ENCODE results near the gene CCDC71L.

The CCDC71L gene

DNA sequence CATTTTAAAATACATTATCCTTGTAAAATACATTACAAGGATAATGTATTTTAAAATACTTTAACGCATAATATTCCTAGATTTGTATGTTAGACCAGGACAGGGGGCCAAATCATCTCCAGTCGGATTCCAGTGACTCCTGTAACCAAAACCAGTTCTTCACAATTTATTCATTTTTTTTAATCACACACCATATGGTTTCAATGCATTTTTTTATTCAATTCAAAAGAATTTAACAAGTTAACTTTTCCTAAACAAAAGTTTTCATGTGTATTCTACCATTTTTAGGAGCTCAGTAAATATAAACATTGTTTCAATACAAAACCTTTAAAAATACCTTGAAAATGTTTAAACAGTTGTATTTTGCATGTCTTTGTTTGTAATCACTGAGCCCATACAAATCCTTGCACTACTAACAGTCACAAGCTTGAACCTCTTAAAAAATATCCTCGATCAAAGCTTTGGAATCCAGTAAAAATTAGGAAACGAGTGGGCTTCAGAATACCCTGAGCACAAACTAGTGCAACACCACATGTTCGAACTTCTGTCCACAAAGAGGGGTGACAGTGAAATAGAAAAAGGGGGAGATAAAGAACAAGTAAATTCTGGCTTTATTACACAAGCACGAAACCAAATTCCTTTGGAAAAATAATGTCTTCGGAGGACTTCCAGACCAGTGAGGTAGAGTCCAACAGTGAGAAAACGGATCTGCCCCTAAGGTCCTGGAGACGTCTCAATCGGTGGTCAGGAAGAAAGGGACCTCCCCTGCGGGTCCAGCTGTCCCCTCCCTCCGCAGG lies 1.6 kb downstream of the CCDC71L start:
- no peak for DNase-seq (ENCODE audit: low spot score)

DNA sequence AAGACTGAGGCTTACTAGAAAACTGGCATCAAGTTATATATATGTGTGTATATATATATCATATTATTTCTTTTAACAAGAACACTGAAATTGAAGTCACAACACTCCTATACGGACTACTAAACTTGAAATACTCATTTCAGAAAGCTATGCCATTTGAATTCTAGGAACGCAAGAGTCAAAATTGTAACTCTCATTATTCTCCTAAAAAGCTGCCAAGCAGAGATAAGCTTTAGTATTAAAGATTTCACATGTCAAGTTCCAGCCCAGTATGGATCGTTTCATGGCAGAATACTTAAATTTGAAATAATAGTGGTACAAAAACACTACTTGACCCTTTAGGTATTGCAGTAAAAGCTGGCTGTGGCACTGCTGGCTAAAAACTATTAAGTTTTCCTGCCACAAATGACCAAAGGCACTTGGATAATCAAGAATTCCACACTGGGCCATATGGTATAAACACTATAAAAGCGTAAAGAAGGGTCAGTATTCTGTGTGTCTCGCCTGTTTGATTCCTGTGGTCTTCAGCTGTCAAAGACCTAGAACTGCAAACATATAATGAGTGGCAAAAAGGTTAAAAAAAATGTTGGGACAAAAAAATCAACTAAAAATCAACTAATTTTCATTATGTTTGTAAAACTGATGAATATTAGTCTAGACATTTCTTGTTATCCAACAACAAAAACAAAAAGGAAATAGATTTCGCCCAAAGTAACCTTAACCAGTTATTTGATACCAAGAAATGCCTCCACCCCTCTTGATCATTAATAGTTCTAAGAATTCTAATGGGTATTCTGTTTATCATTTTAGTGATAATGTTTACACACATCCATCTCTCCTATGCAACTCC lies 2.4 kb downstream of the CCDC71L start:
- DNase-seq (ENCODE audit: low spot score): no peak

DNA sequence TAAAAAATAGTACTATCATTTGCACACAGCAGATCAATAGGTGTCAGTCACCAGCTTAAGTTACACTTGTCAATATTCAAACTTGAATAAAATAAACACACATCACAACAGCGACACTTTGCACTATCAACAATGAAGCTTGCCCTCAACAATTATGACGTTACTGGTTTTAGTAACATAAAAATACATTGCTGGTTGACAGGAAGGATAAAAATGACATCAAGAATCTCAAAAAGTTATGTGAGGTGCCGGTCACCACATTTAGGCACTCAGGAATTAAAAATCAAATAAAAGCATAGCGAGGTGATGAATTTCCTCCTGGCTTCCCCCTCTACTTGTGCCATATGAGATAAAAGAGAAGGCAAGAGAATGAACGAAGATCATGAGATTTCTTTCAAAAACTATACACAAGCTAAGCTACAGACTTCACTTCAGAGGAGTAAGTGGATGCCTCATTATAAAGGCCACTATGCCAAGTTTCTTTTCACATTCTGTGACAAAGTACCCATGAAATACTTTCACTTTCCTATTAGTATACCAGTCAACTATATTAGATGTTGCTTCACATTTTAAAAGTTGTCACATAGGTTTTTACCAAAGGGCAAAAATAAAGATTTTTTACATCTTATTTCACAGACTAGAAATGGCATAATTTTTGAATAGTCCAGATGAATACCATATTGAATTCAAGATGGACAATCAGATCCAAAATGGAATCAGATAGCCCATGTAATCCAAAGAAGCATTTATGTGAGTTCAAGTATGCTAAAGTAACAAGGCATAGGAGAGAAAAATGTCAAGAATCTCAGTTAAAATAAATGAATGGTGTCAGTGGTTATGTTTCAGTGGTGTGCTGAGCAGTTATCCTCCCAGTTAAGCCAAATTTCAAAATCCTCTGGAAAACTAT lies 3.6 kb downstream of the CCDC71L start:
- DNase-seq (ENCODE audit: low spot score): no peak

DNA sequence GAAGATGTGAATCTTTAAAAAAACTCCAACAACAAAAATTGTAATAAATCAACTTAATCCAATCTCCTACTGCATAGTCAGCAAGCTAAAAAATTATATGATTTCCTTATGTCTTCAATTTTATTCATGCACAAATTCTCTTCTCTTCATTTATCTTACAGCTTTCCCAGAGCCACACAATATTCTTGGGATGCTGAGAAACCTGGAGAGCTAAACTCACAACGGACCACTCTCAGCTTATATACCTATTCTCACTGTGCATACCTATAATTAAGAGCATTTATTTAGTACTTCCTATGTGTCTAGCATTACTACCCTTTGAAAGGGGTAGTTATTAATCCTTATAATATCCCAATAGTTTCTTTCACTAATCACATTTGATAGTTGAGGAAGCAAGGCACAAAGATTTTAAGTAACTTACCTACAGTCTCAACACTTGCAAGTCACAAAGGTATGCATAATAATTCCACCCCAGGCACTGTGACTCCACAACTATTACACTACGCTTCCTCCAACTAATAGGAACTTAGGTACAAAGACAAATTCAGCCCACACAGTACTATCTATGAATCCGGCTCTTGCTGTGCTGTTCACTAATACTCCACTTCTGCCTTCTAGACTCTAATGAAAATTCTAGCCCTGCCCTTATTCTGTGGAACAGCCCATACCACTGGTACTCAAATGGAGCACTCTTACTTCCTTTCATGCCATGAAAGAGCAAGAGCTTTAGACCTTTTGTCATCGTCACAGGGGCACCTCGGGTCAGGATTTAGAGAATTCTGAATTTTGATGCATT lies 5.1 kb downstream of the CCDC71L start:
- no peak for DNase-seq (ENCODE audit: low spot score)

DNA sequence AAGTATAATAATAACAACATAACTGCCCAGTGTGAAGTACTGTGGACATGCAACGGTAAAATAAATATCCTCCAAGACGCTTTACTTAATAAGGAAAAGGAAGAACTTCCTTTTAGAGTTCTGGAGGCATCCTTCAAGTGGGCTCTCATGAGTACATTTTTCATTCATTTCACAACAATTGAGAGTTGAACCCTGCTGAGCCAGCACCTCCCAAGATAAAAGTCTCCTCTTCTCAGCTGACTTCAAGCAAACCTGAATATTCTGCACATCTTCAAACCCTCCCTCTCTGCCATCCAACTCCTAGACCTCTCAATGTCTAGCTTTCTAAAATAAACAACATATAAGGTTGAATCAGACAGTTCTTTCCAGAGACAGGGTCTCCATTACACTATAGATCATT lies 7.5 kb downstream of the CCDC71L start:
- no peak for DNase-seq (ENCODE audit: low spot score)

DNA sequence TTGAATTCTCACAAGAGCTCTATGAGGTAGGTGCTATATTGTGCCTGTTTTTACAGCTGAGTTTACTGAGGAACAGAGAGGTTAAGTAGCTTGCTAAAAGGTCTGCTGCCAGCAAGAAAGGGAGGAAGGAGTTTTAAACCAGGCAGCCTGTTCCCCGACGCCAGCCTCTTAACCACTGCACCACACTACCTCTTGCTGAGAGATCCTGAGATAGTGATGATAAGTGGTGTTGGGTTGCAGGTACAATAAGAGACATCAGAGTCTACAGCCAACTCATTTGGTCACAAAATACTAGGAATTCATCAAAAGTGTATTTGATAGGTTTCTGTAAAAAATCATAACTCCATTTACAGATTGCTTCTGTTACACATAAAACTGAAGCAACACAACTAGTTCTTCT lies 8.0 kb downstream of the CCDC71L start:
- DNase-seq (ENCODE audit: low spot score): no peak

DNA sequence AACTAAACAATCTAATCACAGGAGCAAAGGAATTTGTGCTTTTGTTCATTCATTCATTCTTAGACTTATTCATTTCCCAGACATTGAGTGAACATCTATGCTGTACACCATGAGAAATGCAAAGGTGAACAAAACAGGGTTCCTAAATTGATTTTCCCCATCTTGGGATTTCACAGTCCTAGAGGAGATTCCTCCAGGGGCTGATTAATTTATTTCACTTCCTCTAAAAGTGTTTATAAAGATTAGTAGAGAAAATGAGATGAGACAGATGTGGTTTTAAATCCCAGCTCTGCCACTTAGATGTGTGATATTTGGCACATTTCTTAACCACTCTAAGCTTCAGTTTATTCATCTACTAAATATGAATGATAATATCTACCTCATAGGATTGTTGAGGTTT lies 8.9 kb downstream of the CCDC71L start:
- DNase-seq (ENCODE audit: low spot score): no peak

DNA sequence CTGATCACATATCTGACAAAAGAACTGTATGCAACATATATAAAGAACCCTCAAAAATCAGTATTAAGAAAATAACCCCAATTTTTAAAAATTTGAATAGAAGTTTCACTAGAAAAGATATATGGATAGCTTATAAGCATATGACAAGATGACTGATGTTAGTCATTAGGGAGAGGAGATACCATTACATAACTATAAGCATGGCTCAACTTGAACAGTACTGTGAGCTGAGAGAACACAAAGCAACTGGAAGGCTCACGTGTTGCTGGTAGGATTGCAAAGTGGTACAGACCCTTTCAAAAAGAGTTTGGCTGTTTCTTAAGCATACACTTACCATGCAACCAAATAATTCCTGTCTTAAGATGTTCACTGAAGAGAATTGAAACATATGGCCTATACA lies 14.7 kb downstream of the CCDC71L start:
- no peak for DNase-seq (ENCODE audit: low spot score)

DNA sequence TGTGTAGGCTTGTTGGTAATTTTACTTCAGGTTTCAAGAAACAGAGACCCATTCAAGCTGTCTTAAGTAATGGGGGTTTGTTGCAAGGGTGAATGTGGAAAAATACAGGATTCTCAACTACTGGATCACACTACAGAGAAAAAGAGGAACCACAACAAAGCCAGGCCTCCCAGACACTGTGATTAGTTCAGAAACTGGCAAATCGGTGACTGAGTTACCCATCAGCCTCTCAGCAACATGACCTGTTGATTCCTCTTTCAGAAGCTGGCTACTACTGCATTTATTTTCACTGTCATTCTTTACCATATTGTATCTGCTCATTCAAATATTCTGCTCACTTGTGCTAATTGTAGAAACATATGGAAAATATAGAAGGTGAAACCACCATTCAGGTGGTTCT lies 16.0 kb downstream of the CCDC71L start:
- DNase-seq (ENCODE audit: low spot score): no peak

DNA sequence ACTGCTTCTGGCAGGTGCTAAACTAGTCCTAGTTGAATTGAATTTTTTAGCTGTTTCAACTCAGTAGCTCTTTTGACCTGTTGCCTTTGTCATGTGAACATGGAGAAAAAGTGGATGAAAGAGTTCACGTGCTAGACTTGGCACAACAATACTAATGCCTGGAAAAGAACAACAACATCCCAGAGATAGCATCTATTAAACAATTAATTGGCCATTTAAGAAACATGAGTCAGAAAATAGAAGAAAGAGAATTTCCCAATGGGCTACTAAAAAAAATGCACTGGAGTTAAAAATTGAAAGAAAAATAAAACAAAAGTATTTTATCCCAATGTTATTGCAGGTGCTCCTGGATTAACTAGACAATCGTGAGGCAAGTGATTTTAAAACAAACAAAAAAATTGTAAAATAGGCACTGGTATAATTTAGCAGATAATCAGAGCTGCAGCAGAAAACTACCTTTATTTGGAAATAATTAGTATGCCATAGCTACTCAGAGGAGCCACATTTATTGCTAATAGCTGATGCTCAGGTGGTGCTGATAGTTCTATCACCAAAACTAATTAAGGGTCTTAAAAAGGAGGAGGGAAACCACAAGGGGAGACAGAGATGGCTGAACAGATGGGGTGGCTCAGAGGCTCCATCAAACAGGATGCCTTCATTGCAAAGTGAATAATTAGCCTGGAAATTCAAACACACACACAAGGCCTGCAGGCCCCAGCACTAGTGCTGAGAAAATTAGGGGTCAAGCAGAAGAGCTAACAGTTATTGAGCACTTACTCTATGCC lies 17.6 kb downstream of the CCDC71L start:
- DNase-seq (ENCODE audit: low spot score): no peak

DNA sequence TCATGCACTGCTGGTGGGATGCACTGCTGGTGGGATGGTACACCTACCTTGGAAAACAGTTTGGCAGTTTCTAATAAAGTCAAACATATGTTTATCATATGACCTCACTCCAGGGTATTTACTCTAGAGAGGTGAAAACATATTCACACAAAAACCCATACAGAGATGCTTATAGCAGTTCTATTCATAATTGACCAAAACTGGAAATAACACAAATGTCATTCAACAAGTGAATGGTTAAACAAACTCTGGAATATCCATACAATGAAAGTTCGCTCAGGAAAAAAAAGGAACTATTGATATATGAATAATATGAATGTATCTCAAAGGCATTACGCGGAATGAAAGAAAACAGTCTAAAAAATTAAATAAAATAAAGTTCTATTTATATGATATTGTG lies 19.5 kb downstream of the CCDC71L start:
- DNase-seq (ENCODE audit: low spot score): no peak

DNA sequence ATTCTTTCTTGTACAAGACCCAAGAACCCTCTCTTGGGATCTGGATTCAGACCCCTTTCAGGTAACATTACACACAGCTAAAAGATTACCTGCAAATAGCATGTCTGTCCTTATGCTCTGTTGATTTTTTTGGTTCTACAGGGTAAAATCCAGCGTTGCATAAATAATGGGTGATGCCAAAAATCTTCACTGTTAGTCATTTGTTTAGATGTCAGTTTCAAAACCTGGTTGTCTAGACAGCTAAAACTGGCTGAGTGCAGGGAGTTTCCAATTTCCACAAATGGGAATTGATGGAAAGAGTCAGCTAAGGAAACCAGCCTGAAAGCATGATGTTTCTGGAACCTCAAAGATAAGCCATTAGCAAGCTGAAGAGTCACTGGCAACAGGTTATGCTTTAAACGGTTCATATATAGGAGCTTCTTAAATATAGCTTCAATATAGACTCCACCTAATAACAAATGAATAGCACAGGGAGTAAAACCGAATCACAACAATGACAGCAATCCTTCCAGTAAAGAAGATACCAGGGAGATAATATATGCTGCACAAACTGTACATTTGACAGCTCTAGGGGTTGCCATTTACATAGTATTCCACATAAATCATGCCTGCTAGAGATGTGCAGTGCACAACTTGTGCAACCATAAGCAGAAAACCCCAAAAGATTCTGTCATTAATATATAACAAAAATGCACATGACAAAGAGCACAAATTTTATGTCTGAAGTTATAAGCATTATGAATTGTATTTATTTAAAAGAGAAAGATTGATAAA lies 20.4 kb downstream of the CCDC71L start:
- DNase-seq (ENCODE audit: low spot score): no peak

DNA sequence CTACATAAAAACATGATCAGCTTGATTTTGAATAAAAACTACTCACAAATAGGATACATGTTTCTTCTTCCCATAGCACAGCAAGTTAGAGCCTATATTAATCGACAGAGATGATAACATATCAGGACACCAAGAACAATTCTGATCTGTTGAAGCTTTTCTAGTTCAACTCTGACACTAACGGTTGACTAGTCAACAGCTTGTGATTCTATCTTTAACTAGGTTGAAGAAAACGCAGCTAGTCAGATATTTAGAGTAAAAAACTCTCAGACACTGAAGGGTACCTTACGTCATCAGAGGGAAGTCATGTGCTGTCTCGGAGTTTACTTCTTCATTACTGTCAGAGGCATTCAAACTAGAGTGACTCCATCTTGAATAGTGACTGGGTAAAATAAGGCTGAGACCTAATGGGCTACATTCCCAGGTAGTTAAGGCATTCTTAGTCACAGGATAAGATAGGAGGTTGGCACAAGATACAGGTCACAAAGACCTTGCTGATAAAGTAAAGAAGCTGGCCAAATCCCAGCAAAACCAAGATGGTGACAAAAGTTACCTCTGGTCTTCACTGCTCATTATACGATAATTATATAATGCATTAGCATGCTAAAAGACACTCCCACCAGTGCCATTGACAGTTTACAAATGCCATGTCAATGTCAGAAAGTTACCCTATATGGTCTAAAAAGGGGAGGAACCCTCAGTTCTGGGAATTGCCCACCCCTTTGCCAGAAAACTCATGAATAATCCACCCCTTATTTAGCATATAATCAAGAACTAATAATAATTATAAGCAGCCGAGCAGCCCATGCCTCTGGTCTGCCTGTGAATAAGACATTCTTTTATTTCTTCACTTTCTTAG lies 21.3 kb downstream of the CCDC71L start:
- DNase-seq (ENCODE audit: low spot score): no peak

DNA sequence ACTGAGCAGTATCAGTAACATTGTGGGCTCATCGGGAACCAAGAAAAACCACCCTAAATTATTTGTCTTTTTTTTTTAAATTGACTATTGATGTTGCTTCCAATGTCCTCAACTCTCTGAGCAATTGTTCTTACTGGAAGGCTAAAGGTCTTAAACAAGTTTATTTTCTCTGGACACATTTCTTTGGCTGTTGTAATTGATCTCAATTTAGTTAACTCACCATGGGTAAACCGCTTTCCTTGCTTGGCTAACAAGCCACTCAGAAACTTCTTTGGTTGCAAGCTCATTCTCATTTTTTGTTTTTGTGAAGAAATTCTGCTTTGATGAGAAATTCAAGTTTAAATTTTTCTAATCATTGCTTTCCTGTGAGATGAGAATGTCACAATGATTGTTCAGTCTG lies 25.5 kb downstream of the CCDC71L start:
- no peak for DNase-seq (ENCODE audit: low spot score)

DNA sequence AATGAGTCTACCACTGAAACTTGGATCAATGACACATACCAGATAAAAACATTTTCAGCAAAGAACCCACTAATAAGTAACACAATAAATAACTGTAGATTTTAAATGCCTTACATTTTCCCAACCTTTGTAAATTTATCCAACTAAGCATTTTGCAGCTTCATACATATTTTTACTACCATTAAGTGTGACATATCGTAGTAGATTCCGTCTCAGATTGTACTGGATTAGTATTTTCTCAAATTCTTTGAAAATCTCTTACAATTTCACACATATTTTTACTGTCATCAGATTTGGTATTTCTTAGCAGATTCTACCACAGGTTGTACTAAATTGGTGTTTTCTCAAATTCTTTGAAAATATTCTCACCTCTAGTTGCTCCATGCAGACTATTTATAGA lies 26.0 kb downstream of the CCDC71L start:
- no peak for DNase-seq (ENCODE audit: low spot score)

DNA sequence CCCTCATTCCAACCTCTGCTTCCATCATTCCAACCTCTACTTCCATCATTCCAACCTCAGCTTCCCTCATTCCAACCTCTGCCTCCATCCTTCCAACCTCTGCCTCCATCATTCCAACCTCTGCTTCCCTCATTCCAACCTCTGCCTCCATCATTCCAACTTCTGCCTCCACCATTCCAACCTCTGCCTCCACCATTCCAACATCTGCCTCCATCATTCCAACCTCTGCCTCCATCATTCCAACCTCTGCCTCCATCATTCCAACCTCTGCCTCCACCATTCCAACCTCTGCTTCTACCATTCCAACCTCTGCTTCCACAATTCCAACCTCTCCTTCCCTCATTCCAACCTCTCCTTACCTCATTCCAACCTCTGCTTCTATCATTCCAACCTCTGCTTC lies 30.3 kb downstream of the CCDC71L start:
- DNase-seq (ENCODE audit: low spot score): no peak

DNA sequence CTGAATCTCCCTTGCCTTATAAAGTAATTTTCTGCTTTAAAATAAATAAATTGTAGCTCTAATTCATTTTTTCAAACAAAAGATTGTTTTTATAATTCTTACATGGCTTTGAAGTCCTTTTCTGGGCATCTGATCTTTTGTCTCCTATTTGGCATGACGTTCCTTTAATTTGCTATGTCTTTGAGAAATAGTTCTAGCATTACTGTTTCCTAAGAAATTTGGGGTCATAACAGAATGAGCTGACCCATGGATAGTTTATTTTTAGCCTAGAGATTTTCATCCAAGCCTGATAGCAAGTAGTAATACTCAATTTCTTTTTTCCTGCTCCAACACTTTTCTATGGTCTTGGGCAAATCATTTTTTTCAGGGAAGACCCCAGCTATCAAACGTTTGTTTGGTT lies 31.4 kb downstream of the CCDC71L start:
- DNase-seq (ENCODE audit: low spot score): no peak

DNA sequence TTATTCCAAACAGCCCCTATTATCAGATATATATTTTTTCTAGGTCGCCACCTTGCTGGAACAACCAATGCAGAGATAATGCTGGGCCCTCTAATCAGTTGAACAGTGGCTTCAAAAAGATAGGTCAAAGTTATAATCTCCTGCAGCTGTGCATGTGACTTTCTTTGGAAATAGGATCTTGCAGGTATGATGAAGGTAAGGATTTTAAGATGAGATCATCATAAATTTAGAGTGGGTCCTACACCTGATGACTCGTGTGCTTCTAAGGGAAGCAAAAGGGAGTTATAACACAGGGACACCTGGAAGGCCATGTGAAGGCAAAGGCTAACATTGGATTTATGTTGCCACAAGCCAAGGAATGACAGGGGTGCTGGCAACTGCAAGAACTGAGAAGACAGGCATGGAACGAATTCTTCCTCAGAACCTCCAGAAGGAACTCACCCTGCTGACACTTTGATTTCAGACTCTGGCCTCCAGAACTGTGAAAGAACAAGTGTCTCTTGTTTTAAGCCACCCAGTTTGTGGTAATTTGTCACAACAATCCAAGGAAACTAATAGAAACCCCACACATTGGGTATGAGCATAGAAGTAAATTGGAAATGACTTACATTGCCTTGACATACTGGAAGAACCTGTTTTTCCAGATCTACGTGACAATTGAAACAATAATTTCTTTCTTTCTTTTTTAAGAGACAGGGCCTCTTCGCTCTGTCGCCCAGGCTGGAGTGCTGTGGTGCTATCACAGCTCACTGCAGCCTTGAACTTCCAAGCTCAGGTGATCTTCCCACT lies 34.4 kb downstream of the CCDC71L start:
- no peak for DNase-seq (ENCODE audit: low spot score)
